CD1c-positive myeloid dendritic cell (primary cell): Measurements from ENCODE around the gene TNFRSF14.
A peak's percentile ranks its signal among the peaks of the same experiment; 100 is the strongest.

ENCODE experiments used
- DNase-seq: peaks from one replicate; pipeline ENCODE4 v3.0.0-alpha.2; 2016; ENCODE audit errors: extremely low spot score

The TNFRSF14 gene

DNA sequence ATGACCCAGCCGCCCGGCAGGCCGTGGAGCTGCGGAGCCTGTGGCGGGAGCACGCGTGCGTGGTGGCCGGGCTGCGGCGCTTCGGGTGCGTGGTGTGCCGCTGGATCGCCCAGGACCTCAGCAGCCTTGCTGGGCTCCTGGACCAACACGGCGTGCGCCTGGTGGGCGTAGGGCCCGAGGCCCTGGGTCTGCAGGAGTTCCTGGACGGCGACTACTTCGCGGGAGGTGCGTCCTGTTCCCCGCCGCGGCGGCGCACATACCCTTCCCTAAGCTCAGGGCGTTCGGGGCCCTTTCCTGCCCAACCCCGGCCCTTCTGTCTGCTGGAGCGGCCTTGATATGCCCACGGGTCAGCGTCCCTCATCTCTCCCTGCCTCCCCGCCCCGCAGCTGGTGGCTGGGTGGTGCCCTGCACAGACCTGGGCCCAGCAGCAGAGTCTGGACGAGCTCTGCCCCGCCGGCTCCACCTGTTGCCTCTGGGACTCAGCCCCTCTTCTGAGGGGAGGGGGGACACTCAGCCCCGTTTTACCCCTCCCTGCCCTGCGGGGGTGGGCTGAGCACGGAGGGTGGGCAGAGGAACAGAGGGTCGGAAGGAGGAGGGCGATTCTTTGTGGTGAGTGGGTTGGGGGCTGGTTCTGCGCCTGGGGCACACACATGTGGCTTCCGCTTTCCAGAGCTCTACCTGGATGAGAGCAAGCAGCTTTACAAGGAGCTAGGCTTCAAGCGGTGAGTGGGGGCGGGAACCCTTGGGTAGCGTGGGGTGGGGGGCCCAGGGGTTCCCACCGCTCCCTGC, 31.1 kb downstream of the TNFRSF14 start:
- no peak for DNase-seq

GRCh38 chr1:2587860-2588571, 31.8 kb downstream of the TNFRSF14 start:
- DNase-seq, result no peak

GRCh38 chr1:2588661-2589430, 32.7 kb downstream of the TNFRSF14 start:
- DNase-seq, result no peak

DNA sequence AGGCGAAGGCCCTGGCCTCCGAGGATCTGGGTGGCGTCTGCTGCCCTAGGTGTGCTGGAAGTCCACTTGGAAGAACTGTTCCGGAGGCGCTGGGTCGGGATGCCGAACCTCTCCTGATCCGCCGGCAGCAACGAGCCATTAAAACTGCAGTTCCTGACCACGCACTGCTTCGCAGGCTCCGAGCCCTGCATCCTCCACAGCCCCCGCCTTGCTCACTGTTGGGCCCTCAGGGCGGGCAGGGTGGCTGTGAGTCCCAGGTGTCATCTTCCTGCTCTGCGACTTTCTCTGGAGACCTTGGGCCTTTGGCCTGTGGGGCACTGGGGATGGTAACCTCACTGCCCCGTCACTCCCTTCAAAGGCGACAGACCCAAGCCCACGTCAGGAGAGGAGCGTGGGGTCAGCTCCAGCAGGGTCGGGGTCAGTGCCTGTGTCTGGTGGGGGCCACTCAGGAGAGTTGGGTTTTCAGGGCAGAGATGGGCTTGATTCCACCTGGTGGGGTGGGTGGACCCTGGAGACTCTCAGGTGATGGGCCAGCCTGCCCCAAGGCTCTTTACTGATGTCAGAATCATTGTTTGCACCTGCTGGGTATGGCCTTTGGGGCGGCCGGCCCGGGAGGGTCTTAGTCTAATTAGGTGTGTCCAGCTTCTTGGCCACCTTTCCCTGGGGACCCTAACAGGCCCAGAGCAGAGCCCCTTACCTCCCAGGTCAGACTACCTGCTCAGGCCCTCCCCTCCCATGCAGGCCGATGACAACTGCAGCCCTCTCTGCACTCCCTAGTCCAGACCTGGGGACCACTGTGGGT, 33.5 kb downstream of the TNFRSF14 start:
- DNase-seq, result no peak

GRCh38 chr1:2590233-2591141, 34.3 kb downstream of the TNFRSF14 start:
- no peak for DNase-seq

DNA sequence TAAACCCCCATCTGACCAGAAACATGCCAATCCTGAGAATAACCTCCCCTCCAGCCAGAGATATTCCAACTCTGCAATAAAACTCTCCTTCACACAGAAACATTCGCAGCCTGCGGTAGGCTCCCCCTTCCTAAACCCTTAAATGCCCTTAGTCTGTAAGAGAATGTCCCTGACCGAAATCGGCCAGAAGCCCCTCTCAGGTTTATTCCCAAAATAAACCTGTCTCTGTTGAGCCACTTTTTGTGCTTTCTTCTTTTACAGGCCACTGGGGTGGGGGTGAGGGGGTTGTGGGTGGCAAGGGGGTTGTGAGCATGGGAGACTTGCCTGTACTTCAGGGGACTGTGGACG, 35.0 kb downstream of the TNFRSF14 start:
- DNase-seq, result no peak

DNA sequence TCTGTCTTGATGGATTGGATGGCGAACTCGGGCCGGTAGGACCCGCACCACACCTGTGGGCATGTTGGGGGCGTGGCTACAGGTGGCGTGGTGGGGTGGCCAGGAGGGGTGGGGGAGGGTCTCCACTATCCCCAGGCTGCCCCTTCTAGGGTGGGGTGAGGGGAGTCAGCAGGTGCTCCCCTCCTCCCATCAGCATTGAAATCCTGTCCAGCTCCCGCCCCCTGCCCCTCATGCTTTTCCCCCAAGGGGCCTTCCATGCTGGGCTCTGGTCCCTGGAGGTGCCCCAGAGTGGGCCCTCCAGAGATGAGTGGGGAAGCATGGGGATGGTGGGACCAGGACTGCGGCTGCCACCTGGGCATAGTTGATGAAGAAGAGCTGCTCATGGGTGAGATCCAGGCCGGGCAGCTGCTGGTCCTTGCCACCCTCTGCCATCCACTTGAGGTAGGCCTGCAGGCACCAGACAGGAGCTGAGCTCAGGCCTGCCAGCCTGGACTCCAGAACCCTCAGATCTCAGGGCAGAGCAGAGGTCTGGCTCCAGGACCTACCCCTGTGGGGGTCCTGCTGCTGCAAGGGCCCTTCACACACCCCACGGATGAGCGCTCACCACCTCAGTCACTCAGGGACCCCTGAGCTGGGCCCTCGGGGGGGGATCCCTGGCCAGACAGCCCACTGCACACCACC, 35.5 kb downstream of the TNFRSF14 start:
- no peak for DNase-seq

GRCh38 chr1:2592672-2593071, 36.5 kb downstream of the TNFRSF14 start:
- DNase-seq, result peak; percentile 25

GRCh38 chr1:2593251-2593878, 37.2 kb downstream of the TNFRSF14 start:
- DNase-seq, result no peak

DNA sequence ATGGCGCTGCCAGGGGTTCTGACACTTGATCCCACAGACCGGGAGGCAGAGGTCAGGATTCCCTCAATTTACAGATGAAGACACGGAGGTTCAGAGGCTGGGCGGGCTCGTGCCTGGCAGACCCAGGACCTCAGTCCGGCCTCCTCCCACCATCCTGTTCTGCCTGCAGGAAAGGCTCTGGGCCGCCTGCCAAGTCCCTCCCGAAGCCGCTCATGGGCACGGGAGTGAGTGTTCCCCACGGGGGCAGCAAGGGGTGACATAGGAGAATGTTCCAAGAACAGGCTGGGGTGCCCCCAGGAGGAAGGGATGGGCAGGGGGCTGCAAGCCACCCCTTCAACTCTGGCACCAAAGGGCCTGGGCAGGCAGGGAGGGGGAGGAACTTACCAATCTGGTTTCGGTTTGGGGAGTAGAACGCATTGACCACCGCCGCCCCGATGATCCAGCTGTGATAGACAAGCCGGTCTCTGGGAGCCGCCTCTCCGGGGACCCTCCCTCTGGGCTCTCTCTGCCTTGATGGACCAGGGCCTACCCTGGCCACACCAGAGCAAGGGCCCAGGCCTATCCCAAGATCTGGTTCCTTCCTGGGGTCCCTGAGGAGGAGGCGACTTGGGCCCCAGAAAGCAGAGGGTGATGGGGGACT, 38.0 kb downstream of the TNFRSF14 start:
- DNase-seq, result no peak

GRCh38 chr1:2594641-2595131, 38.5 kb downstream of the TNFRSF14 start:
- no peak for DNase-seq

DNA sequence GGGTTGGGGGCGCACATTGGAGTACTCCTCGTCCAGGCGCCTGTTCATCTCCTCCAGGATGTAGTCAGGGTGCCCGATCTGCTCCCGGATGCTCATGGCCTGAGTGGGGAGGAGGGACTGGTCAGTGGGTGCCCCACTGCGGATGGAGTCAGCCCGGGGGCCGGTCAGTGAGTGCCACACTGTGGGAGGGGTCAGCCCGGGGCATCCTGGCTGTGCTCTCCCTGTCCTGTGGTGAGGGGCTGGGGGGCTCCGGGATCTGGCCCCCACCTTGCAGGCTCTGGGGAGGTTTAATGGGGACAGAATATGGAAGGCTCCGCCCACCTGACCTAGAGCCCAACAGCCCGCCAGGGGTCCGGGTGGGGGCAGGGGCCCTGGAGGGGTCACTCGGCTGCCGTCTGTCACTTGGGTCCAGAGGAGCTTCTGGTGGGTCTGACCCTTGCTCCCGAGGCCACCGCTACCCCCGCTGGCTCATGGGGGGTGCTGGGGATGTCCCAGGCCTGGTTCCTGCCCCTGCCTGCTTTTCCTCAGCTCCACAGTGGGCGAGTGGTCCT, 39.2 kb downstream of the TNFRSF14 start:
- no peak for DNase-seq

DNA sequence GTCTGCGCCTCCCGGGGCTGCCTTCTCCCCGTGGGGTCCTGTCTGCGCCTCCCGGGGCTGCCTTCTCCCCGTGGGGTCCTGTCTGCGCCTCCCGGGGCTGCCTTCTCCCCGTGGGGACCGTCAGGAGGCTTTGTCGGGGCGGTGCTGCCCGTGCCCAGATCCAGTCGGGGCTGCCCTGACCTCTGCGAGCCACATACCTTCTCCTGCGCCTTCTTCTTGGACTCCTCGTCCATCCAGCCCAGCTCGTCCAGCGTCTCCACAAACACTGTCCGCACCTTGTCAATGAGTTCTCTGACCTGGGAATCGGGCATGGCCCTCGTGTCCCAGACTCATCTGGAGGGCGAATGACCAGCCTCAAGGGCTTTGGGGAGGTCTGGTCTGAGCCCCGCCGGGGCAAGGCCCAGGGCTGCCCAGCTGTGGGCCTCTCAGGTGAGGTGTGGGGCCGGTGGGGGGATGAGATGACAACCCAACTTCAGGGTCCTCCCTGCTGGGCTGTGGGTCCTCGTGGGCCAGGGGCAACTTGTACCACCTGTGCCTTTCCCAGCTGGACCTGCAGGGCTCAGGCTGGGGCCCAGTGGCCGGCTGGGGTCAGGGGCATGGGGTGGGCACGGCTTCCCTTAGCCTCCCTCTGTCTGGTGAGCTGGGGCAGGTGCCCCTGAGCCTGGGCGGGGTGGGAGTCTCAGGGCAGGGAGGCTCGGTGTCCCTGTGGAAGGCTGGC, 39.8 kb downstream of the TNFRSF14 start:
- no peak for DNase-seq

DNA sequence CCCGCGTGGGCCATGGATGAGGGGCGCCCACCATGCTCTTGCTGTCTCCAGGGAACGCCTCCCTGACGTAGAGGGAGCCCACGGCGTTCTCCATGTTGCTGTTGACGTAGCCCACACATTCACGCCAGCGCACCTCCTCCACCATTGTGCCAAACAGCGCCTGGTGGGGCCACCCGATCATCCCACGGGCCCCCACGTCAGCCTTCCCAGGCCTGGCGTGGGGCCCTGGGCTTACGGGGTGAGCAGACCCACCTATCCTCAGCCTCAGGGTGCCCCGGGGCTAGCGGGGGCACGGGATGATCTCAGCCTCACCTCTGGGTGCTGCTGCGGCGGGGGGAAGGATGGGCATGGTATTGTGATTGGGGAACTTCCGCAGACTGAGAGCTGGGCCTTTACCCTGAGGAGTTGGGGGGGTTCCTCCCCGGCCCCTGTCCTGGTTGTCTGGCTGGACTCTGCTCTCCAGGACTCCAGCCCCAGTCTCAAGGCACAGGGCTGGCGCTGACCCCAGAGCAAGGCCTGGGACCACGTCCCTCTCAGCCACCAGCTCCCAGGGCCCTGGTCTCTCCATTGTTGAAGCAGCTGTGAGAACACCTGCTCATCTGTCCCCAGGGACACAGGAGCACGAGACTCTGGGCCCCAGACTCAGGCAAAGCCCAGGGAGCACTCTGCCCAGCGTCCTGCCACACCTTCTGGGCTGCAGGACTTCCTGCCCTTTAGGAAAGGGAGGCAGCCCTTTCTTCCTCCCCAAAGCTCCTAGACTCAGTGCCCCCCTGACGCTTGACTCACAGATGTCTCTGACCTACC, 40.6 kb downstream of the TNFRSF14 start:
- no peak for DNase-seq

GRCh38 chr1:2597441-2598328, 41.5 kb downstream of the TNFRSF14 start:
- DNase-seq, result no peak

GRCh38 chr1:2598329-2598931, 42.3 kb downstream of the TNFRSF14 start:
- no peak for DNase-seq
